ENCODE data around the gene PISD. TPM values are rescaled to one million over a fixed set of nuclear protein-coding genes. Genes with fewer than 3 reads are reported as not detected.
A peak's percentile ranks its signal among the peaks of the same experiment; 100 is the strongest.

The PISD gene
- total RNA-seq, 1 donor from 2014 or later = 110 TPM

GRCh38 chr22:31625661-31626426 is 36.2 kb downstream of the PISD start:
- peak overlapping the region in 1 of 2 donors; percentile 17 for H3K4me3 ChIP-seq
- H3K27ac ChIP-seq = peak overlapping the region; percentile 13 to 29
- TF ChIP-seq, protein P1, sequence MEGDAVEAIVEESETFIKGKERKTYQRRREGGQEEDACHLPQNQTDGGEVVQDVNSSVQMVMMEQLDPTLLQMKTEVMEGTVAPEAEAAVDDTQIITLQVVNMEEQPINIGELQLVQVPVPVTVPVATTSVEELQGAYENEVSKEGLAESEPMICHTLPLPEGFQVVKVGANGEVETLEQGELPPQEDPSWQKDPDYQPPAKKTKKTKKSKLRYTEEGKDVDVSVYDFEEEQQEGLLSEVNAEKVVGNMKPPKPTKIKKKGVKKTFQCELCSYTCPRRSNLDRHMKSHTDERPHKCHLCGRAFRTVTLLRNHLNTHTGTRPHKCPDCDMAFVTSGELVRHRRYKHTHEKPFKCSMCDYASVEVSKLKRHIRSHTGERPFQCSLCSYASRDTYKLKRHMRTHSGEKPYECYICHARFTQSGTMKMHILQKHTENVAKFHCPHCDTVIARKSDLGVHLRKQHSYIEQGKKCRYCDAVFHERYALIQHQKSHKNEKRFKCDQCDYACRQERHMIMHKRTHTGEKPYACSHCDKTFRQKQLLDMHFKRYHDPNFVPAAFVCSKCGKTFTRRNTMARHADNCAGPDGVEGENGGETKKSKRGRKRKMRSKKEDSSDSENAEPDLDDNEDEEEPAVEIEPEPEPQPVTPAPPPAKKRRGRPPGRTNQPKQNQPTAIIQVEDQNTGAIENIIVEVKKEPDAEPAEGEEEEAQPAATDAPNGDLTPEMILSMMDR (IDR thresholded peaks at IDR 0.05) = no peak
- H3K9me3 ChIP-seq = no peaks in the 10 kb centered on the region
- intact Hi-C loops (cut with DNase I) = no loop called here
- peaks cover 8 to 25% of the 10 kb centered on the region in 2 donors for H3K4me1 ChIP-seq
- DNase-seq (ENCODE audit: low spot score in 2 of 2) = no peak
- peaks cover 8 to 15% of the 10 kb centered on the region in 2 donors for H3K36me3 ChIP-seq
- no peaks in the 10 kb centered on the region for H3K27me3 ChIP-seq

GRCh38 chr22:31625257-31625640 is 36.8 kb downstream of the PISD start:
- Histone ChIP-seq H3K4me1 (peaks cover 8 to 24% of the 10 kb centered on the region in 2 donors), H3K4me3 (peak overlapping the region in 1 of 2 donors; percentile 17), H3K9me3 (no peaks in the 10 kb centered on the region), H3K27me3 (no peaks in the 10 kb centered on the region), H3K27ac (no peak overlapping the region), H3K36me3 (peaks cover 14 to 21% of the 10 kb centered on the region in 2 donors)
- no peak for DNase-seq (ENCODE audit: low spot score in 2 of 2)
- intact Hi-C loops (cut with DNase I) = no loop called here
- TF ChIP-seq, protein P1 (IDR thresholded peaks at IDR 0.05) = no peak

DNA sequence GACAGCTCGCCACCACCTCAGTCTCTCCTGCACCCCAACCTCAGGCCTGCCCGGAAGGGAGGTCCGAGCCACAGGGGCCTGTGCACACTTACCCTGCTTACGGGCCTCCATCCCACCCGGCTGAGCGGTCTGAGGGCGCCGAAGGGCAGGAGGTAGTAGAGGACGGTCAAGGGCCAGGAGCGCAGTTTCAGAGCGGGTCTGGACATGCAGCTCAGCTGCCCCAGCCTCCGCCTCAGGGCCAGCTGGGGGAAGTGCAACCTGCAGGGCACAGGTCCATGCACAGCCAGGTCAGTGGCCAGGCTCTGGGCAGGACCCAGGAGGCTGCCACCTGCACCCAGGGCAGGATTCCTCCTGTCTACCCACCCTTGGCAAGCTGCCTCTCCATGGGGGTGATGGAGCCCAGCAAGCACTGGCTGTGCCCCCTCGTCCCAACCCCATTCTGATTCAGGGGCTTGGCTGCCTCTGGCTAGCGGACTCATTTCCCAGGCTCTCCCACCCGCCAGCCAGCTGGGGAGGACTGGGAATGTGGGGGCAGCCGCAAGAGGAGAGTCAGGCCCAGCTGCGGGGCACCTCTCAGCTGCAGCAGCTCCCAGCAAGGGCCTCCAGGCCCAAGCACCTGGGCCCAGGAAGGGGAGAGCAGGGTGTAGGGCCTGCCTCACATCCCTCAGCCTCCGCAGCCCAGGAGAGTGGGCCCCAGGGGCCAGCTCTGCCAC is 38.3 kb downstream of the PISD start:
- H3K4me3 ChIP-seq = no peak overlapping the region
- peaks cover 22 to 35% of the 10 kb centered on the region in 2 donors for H3K36me3 ChIP-seq
- intact Hi-C loops (cut with DNase I) = no loop called here
- no peak overlapping the region for H3K27ac ChIP-seq
- TF ChIP-seq, protein P1 (IDR thresholded peaks at IDR 0.05) = no peak
- DNase-seq (ENCODE audit: low spot score in 2 of 2) = no peak
- peaks cover 3 to 14% of the 10 kb centered on the region in 2 donors for H3K4me1 ChIP-seq
- no peaks in the 10 kb centered on the region for H3K9me3 ChIP-seq
- H3K27me3 ChIP-seq = no peaks in the 10 kb centered on the region

DNA sequence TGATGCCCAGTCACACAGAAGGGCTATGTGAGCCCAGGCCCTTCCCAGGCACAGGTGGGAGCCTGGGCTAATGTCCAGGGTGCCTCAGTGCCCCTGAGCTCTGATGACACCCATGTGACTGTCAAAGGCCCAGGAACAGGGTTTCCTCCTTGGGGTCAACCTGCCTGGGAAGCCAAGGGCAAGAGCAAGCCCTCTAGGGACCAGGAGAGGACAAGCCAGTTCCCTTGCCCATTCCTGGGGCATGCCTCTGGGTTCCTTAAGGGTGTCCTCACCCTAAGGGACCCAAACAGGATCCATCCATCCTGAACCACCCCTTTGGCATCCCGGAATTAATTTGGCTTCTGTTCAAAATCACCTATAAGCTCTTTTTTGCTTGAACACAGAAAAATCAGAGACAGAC is 39.0 kb downstream of the PISD start:
- intact Hi-C loops (cut with DNase I) = no loop called here
- H3K36me3 ChIP-seq = peaks cover 25 to 42% of the 10 kb centered on the region in 2 donors
- DNase-seq (ENCODE audit: low spot score in 2 of 2) = no peak

GRCh38 chr22:31621507-31622124 is 40.4 kb downstream of the PISD start:
- TF ChIP-seq, protein P1 (IDR thresholded peaks at IDR 0.05) = no peak
- intact Hi-C loops (cut with DNase I) = no loop called here
- Histone ChIP-seq H3K9me3 (no peaks in the 10 kb centered on the region), H3K4me3 (no peak overlapping the region), H3K36me3 (peaks cover 28 to 55% of the 10 kb centered on the region in 2 donors), H3K4me1 (peaks cover 3 to 10% of the 10 kb centered on the region in 2 donors), H3K27ac (no peak overlapping the region), H3K27me3 (no peaks in the 10 kb centered on the region)
- DNase-seq (ENCODE audit: low spot score in 2 of 2) = no peak

More for the DNA sequence above, 39.0 kb downstream of the PISD start:
- peaks cover 3 to 14% of the 10 kb centered on the region in 2 donors for H3K4me1 ChIP-seq
- TF ChIP-seq, protein P1 (IDR thresholded peaks at IDR 0.05) = no peak
- H3K9me3 ChIP-seq = no peaks in the 10 kb centered on the region
- no peak overlapping the region for H3K4me3 ChIP-seq
- no peaks in the 10 kb centered on the region for H3K27me3 ChIP-seq
- no peak overlapping the region for H3K27ac ChIP-seq

Measured in ascending aorta (tissue), 2 donors.